GM12875 (cell line): ENCODE results near the gene TNNT3.

ENCODE experiments used
- H3K4me3 ChIP-seq: one replicate; pipeline ENCODE4 v1.5.1; 2011; ENCODE audit warnings: low read depth, low read length, control low read depth
- TF ChIP-seq, protein P1 (sequence below): IDR thresholded peaks from 2 replicates; pipeline ENCODE4 v1.5.1; 2011; ENCODE audit warnings: low read depth, mild to moderate bottlenecking, control low read depth, inconsistent platforms, low read length, moderate library complexity, borderline replicate concordance; ENCODE audit not compliant: insufficient read depth

The TNNT3 gene

DNA sequence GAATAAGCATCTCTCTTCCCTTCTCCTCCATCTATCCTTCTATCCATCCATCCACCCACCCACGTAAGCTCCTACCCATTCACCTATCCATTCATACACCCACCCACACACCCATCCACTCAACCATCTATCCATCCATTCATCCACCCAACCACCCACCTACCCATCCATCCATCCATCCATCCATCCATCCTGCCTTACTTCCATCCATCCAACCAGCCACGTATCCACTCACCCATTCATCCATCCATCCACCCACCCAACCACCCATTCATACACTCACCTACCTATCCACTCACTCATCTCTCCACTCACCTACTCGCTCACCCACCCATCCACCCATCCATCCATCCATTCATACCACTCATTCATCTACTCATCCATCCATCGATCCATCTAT is 13.2 kb downstream of the TNNT3 start:
- TF ChIP-seq, protein P1, sequence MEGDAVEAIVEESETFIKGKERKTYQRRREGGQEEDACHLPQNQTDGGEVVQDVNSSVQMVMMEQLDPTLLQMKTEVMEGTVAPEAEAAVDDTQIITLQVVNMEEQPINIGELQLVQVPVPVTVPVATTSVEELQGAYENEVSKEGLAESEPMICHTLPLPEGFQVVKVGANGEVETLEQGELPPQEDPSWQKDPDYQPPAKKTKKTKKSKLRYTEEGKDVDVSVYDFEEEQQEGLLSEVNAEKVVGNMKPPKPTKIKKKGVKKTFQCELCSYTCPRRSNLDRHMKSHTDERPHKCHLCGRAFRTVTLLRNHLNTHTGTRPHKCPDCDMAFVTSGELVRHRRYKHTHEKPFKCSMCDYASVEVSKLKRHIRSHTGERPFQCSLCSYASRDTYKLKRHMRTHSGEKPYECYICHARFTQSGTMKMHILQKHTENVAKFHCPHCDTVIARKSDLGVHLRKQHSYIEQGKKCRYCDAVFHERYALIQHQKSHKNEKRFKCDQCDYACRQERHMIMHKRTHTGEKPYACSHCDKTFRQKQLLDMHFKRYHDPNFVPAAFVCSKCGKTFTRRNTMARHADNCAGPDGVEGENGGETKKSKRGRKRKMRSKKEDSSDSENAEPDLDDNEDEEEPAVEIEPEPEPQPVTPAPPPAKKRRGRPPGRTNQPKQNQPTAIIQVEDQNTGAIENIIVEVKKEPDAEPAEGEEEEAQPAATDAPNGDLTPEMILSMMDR = no peak

DNA sequence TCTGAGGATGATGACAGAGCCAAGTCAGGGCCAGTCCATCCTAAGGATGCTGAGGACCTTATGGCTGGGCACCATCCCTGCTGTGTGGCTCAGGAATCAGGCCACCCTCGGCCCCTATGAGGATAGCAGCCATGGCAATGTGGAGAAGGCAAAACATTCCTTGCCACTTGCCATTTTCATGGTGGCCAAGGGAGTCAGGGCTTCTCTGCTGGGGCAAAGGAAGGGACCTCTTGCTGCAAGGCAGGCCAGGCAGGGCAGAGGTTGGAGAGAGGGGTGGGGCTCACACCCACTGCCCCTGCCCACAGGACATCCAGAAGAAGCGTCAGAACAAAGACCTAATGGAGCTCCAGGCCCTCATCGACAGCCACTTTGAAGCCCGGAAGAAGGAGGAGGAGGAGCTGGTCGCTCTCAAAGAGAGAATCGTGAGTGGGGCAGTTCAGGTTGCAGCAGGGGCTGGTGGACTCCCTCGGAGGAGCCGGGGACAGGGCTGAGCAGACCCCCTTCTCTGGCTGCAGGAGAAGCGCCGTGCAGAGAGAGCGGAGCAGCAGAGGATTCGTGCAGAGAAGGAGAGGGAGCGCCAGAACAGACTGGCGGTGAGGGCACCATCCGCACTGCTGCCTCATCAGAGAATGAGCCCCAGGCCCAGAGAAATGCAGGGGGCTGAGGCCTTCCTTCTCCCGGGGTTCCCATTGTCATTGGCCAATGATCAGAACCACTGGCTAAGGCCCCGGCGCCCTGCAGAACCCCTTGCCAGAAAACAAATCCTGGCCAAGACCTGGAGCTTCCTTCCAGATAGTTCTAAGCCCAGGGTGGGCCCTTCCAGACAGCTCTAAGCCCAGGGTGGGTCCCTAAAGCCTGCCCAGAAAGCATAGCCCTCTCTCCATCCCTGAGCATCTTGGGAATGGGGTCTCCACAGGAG is 14.2 kb downstream of the TNNT3 start:
- TF ChIP-seq, protein P1 = no peak
- no peak overlapping the region for H3K4me3 ChIP-seq

More for the DNA sequence above, 13.2 kb downstream of the TNNT3 start:
- no peak overlapping the region for H3K4me3 ChIP-seq

DNA sequence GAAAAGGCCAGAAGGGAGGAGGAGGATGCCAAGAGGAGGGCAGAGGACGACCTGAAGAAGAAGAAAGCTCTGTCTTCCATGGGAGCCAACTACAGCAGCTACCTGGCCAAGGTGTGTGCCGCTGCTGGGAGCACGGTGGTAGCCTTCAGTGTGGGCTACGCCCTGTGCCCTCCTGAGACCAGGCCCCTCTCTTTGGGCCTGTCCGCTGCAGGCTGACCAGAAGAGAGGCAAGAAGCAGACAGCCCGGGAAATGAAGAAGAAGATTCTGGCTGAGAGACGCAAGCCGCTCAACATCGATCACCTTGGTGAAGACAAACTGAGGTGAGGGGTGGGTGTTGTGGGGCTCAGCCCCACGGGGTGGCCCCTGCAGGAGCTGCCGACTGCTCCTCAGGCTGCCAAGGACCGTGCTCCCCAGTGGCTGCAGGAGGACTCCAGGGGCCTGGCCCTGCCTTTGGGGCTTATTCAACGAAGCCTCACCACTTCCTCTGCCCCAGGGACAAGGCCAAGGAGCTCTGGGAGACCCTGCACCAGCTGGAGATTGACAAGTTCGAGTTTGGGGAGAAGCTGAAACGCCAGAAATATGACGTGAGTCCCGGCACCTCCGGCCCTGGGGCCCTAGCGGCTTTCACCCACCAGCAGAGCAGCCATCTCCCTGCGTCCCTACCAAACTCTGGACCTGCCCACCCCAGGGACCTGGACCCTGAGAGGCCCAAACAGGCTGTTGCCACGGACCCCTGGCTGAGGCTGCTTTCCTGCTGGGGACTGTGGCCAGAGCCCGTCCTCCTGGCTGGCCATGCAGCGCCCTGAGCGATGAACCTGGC is 15.0 kb downstream of the TNNT3 start:
- no peak overlapping the region for H3K4me3 ChIP-seq
- TF ChIP-seq, protein P1 = no peak

DNA sequence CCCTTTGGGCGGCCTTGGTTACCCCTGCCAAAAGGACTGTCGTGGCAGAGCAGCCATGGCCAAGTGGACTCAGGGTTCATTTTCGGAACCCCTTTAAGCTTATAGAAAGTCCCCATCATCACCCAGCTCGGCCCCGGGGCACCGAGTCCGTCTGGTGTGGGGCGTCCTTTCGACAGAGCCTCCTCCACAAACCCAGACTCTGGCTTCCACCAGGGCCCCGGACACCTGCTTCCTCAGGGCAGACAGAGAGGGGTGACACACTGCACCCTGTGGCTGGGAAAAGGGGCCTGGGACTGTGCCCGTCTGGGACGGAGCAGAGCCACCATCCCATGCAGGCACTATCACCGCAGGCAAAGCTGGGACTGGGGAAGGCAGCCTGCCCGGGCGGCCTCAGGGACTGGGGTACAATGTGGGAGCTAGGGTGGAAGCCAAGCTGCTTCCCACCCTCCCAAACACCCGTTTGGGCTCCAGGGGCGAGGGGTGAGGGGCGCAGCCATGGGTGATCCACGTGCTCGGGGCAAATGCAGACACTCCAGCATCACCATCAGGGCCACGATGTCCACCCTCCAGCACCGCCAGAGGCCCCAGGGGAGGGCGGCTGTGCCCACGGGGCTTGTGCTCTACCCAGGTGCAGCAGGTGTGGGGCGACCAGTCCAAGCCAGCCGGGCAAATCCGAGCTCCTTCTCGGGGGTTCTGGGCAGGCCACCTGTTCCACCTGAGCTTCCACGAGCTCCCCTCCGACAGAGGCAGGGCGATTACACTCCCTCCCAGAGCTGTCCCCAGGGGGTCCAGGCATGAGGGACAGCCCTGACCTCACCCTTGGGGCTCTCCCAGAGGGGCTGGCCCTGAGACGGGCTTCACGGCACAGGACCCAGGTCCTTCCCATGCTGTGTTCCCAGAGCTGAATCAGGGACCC is 15.9 kb downstream of the TNNT3 start:
- TF ChIP-seq, protein P1 = no peak
- no peak overlapping the region for H3K4me3 ChIP-seq

DNA sequence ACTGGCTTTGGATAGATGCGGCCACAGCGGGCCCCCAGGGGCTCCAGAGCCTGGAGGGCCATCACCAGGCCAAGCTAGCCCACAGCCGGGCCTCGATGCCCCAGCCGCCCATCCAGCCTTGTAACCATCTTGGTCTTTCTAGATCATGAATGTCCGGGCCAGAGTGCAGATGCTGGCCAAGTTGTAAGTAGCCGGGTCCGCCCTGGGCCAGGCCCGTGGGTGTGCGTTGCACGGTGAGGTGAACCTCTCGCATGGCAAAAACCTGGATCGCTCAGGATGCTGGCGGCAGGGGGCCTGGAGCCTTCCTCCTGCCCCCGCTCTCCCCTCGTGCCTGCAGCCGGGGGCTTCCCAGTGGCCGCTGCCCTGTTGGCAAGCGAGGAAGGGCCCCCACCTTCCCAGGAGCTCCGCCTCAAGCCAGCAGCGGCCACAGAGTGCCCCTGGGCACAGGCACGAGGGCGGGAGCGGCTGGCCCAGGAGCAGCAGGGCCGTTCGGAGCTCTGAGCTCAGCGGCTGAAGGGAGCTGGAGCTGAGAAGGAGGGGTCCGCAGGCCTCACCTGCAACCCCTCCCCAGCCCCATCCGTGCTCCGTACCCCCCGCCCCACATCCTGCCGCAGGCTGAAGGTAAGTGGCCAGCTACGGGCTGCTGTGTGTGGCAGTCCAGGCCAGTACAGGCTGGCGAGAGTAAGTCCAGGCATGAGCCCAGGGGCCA is 16.7 kb downstream of the TNNT3 start:
- TF ChIP-seq, protein P1 = no peak
- H3K4me3 ChIP-seq = no peak overlapping the region
